IPS-NIHi7 (cell line): ENCODE data around the gene CNPY3.

ENCODE experiments used
- DNase-seq: peaks from one replicate; pipeline ENCODE4 v3.0.0; 2012; ENCODE audit warnings: mixed read lengths; ENCODE audit errors: extremely low spot score

Gene CNPY3

GRCh38 chr6:42981836-42982235 is 52.6 kb downstream of the CNPY3 start:
- DNase-seq = no peak

GRCh38 chr6:42984001-42984923 is 55.0 kb downstream of the CNPY3 start, which contains the start of gene PPP2R5D:
TSS of gene PPP2R5D (plus strand) at chr6:42984570. CDS start at chr6:42984678, 108 bp downstream.
- DNase-seq = peak; percentile 99

- peak; percentile 54 for DNase-seq
Measured at GRCh38 chr6:42984924-42985475, 55.7 kb downstream of the CNPY3 start.

GRCh38 chr6:42987533-42988451 is 58.5 kb downstream of the CNPY3 start:
- DNase-seq = no peak

- no peak for DNase-seq
Measured at GRCh38 chr6:42988486-42989020, 59.3 kb downstream of the CNPY3 start.
